Upper lobe of left lung (tissue), 4 donors: ENCODE measurements around the gene FRMPD4.

ENCODE experiments used
- CTCF ChIP-seq, 6 experiments: fragments of 450-650 bp in 4 of 6; fragments of 200-600 bp in 2 of 6; sonication (generic) in 2 of 6; IDR thresholded peaks; one replicate each; pipeline ENCODE4 v1.5.1; 2016 to 2019; ENCODE audit warnings: antibody characterized with exemption in 6 of 6
- EP300 ChIP-seq, 4 donors: sonication (generic); formaldehyde crosslinking; IDR thresholded peaks; one replicate each; pipeline ENCODE4 v1.5.1; 2017; ENCODE audit warnings: antibody characterized with exemption in 4 of 4, control low read depth in 2 of 4
- POLR2A ChIP-seq, 4 donors: fragments of 450-650 bp; IDR thresholded peaks; one replicate each; pipeline ENCODE4 v1.5.1; 2016 to 2017; ENCODE audit warnings: antibody characterized with exemption in 4 of 4, mild to moderate bottlenecking in 2 of 4
- POLR2AphosphoS5 ChIP-seq, 2 donors: sonication (generic); formaldehyde crosslinking; IDR thresholded peaks; one replicate each; pipeline ENCODE4 v1.5.1; 2017; ENCODE audit warnings: antibody characterized with exemption in 2 of 2

GRCh38 chrX:12685541-12685940, 547.3 kb downstream of the FRMPD4 start:
- TF ChIP-seq CTCF (IDR thresholded peaks at IDR 0.05) (no peak), POLR2A (IDR thresholded peaks at IDR 0.05) (no peak), EP300 (IDR thresholded peaks at IDR 0.05) (no peak), POLR2AphosphoS5 (IDR thresholded peaks at IDR 0.05) (no peak)
